Activated CD8-positive, alpha-beta T cell treated with anti-CD3 and anti-CD28 coated beads for 36 hours (primary cell): ENCODE results near the gene FASN. TPM values are rescaled to one million over a fixed set of nuclear protein-coding genes. Genes with fewer than 3 reads are reported as not detected.

ENCODE experiments used
- ATAC-seq: fragments of 200-7000 bp; cut with Tn5 transposase; one replicate; pipeline ENCODE4 v1.10.0; 2021; ENCODE audit warnings: mild to moderate bottlenecking, moderate library complexity
- CTCF ChIA-PET: fragments of 350-600 bp; sonication (Branson Sonifier 250); formaldehyde crosslinking; loops from one replicate; lab custom pipeline; 2021; ENCODE audit warnings: antibody characterized with exemption; lab: Charles Lee
- POLR2A ChIA-PET: fragments of 350-600 bp; sonication (Branson Sonifier 250); formaldehyde crosslinking; loops from one replicate; lab custom pipeline; 2021; ENCODE audit warnings: antibody characterized with exemption; lab: Charles Lee
- DNase-seq: peaks from one replicate; pipeline ENCODE4 v3.0.0-alpha.2; 2020
- H3K27ac Mint-ChIP-seq: one replicate; pipeline ENCODE4 v1.8.0; 2021; ENCODE audit warnings: mild to moderate bottlenecking, mixed read lengths
- H3K27me3 Mint-ChIP-seq: one replicate; pipeline ENCODE4 v1.8.0; 2021; ENCODE audit warnings: mixed read lengths
- H3K36me3 Mint-ChIP-seq: one replicate; pipeline ENCODE4 v1.8.0; 2021; ENCODE audit warnings: low read depth, mixed read lengths
- H3K4me1 Mint-ChIP-seq: one replicate; pipeline ENCODE4 v1.8.0; 2021; ENCODE audit warnings: low read depth, mixed read lengths
- H3K4me3 Mint-ChIP-seq: one replicate; pipeline ENCODE4 v1.8.0; 2021; ENCODE audit warnings: mild to moderate bottlenecking, moderate library complexity, mixed read lengths
- H3K9me3 Mint-ChIP-seq: one replicate; pipeline ENCODE4 v1.8.0; 2021; ENCODE audit warnings: mixed read lengths
- CTCF ChIP-seq: fragments of 200-600 bp; IDR thresholded peaks from one replicate; pipeline ENCODE4 v1.8.0; 2022; ENCODE audit warnings: antibody characterized with exemption, mild to moderate bottlenecking
- intact Hi-C: fragments of 100-400 bp; cut with micrococcal nuclease; formaldehyde crosslinking; loops from one replicate; pipeline ENCODE4 v1.10.0; 2022
- total RNA-seq, 2 experiments: library from RNA; stranded (reverse); gene quantifications; one replicate each; pipeline ENCODE4 v1.2.3, GENCODE V29; 2021

The FASN gene
- total RNA-seq, 2 experiments from 2014 or later = 250 to 260 TPM

DNA sequence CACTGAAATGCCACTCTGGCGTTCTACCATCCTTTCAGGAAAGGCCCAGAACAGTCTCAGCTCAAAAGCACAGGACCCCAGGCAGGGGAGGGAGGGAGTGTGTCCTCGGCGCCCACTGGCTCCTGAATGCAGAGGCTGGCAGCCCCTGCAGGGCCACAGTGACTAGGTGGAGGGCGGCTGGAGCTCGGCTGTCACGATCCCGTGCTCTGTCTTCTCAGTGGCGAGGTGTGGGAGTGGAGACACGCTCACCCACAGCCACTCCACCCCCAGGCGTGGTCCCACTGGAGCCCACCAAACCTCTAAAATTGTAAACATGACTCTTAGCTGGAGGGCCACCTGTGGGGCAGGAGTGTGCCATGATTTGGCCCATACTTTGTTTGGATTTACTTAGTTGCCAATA lies 16.4 kb upstream of the FASN start:
- Mint-ChIP-seq H3K9me3 (no peaks in the 10 kb centered on the region), H3K36me3 (peaks cover 1% of the 10 kb centered on the region), H3K27me3 (no peaks in the 10 kb centered on the region), H3K4me1 (peaks cover 19% of the 10 kb centered on the region), H3K27ac (no peak overlapping the region), H3K4me3 (no peak overlapping the region)
- CTCF ChIA-PET = interaction anchor here (2.6 kb wide), 1 partner anchor 12 kb away, joined by 8 read pairs; no protein-coding TSS in a partner anchor
- no peak for DNase-seq
- no peak for TF ChIP-seq CTCF
- POLR2A ChIA-PET = interaction anchor here (3.5 kb wide), 1 partner anchor 12 kb away, joined by 20 read pairs; no protein-coding TSS in a partner anchor
- no peak for ATAC-seq
- intact Hi-C loops = no loop called here

- H3K4me1 Mint-ChIP-seq = peaks cover 17% of the 10 kb centered on the region
- no peak for DNase-seq
- H3K4me3 Mint-ChIP-seq = no peak overlapping the region
- H3K36me3 Mint-ChIP-seq = peaks cover 1% of the 10 kb centered on the region
- intact Hi-C loops = no loop called here
- H3K9me3 Mint-ChIP-seq = no peaks in the 10 kb centered on the region
- ChIA-PET POLR2A (interaction anchor here (3.5 kb wide), 1 partner anchor 13 kb away, joined by 20 read pairs; no protein-coding TSS in a partner anchor), CTCF (interaction anchor here (2.6 kb wide), 1 partner anchor 12 kb away, joined by 8 read pairs; no protein-coding TSS in a partner anchor)
- no peaks in the 10 kb centered on the region for H3K27me3 Mint-ChIP-seq
- no peak for TF ChIP-seq CTCF
- ATAC-seq = no peak
- H3K27ac Mint-ChIP-seq = no peak overlapping the region
These were observed 15.9 kb upstream of the FASN start for GRCh38 chr17:82113941-82114340.

DNA sequence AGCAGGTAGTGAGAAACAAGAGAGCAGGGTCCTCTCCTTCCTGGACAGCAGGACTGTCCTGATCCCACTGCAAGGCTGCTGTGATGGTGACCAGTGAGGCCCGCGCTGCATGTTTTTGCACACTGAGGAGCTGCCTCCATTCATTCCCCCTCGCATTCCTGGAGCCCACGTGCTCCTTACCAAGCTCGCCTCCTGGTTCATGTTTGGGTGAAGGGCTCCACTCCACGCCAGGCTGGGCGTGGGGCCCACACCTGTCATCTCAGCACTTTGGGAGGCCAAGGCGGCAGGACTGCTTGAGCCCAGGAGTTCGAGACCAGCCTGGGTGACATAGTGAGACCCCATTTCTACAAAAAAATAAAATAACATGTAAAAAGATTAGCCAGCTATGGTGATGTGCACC lies 15.4 kb upstream of the FASN start:
- CTCF ChIA-PET = interaction anchor here (1.1 to 1.2 kb wide), 2 partner anchors 14 to 15 kb away, joined by 3 read pairs; partner anchors contain the start of gene FASN
- Mint-ChIP-seq H3K36me3 (peaks cover 1% of the 10 kb centered on the region), H3K27ac (no peak overlapping the region), H3K4me1 (peaks cover 16% of the 10 kb centered on the region), H3K27me3 (no peaks in the 10 kb centered on the region), H3K4me3 (no peak overlapping the region), H3K9me3 (no peaks in the 10 kb centered on the region)
- no peak for DNase-seq
- TF ChIP-seq CTCF = no peak
- no peak for ATAC-seq
- intact Hi-C loops = no loop called here
- POLR2A ChIA-PET = interaction anchor here (2.0 to 3.5 kb wide), 2 partner anchors 8 to 13 kb away, joined by 8 to 20 read pairs; no protein-coding TSS in a partner anchor

DNA sequence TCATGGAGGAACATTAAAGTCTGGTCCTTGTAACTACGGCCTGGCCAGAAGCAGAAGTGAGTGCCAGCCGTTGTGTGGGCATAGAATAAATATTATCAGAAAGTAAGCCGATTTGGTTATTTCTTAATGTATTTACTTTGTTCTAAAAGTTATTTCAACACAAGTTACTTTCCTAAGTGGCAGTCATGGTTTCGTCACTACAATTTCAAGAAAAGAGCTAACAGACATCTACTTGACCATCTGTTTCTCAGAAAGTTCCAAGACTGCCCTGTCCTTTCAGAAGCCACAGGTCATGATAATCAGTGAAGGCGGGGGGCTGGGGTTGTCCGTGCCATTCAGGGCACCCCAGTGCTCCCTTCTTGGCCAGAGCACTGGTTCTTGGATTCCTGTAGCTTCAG lies 14.9 kb upstream of the FASN start:
- H3K4me1 Mint-ChIP-seq = peaks cover 15% of the 10 kb centered on the region
- H3K36me3 Mint-ChIP-seq = peaks cover 1% of the 10 kb centered on the region
- intact Hi-C loops = no loop called here
- no peak overlapping the region for H3K4me3 Mint-ChIP-seq
- ATAC-seq (no peak), DNase-seq (no peak)
- TF ChIP-seq CTCF = no peak
- no peaks in the 10 kb centered on the region for H3K9me3 Mint-ChIP-seq
- H3K27ac Mint-ChIP-seq = no peak overlapping the region
- CTCF ChIA-PET = interaction anchor here (0.5 to 1.2 kb wide), 3 partner anchors 14 to 851 kb away, joined by 3 to 4 read pairs (median 3); partner anchors contain the start of gene FASN
- POLR2A ChIA-PET = interaction anchor here (2.0 to 3.5 kb wide), 2 partner anchors 9 to 14 kb away, joined by 8 to 20 read pairs; no protein-coding TSS in a partner anchor
- no peaks in the 10 kb centered on the region for H3K27me3 Mint-ChIP-seq

DNA sequence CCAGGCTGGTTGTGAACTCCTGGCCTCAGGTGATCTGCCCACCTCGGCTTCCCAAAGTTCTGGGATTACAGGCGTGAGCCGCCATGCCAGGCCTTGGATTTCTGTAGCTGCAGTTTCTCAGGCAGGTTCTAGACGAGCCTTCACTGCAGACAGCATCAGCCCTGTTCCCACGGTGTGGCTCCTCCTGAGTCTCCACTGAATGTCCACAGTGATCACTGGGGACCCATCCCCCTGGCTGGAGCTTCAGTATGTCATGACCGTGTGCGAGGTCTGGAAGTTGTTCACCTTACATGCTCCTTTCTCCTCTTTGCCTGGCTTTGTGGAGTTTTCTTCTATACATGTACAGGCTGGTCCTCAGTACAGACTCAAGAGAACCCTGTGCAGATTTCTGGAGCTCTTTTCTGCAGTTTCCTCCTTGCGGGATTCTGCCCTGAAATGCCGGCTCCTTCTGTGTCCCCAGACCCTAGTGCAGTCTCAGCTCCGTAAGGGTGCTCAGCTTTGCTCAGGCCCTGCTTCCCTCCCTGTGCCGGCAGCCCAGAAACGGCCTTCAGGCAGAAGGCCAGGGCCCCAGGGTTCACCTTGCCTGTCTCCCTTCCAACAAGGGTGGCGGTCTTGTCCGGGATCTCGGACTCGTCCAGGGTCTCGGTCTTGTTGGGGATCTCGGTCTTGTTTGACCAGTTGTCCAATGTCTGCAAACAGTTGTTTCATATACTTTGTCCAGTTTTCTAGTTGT lies 14.3 kb upstream of the FASN start:
- CTCF ChIA-PET = interaction anchor here (0.5 to 1.2 kb wide), 3 partner anchors 14 to 852 kb away, joined by 3 to 4 read pairs (median 3); partner anchors contain the start of gene FASN

More for the DNA sequence above, 14.3 kb upstream of the FASN start:
- no peak for TF ChIP-seq CTCF
- POLR2A ChIA-PET = interaction anchor here (2.0 to 3.5 kb wide), 2 partner anchors 9 to 14 kb away, joined by 8 to 20 read pairs; no protein-coding TSS in a partner anchor
- H3K36me3 Mint-ChIP-seq = peaks cover 1% of the 10 kb centered on the region
- no peaks in the 10 kb centered on the region for H3K27me3 Mint-ChIP-seq
- H3K4me1 Mint-ChIP-seq = peaks cover 16% of the 10 kb centered on the region
- ATAC-seq = no peak
- H3K27ac Mint-ChIP-seq = no peak overlapping the region
- no peak overlapping the region for H3K4me3 Mint-ChIP-seq
- no peaks in the 10 kb centered on the region for H3K9me3 Mint-ChIP-seq
- intact Hi-C loops = no loop called here
- no peak for DNase-seq
